Measurements from ENCODE around the gene NOXO1.
A peak's percentile ranks its signal among the peaks of the same experiment; 100 is the strongest.

Gene NOXO1

GRCh38 chr16:1975432-1976215, 5.6 kb downstream of the NOXO1 start:
- H3K4me1 Mint-ChIP-seq (ENCODE audit: low read depth in 2 of 2), result peaks cover 19 to 20% of the 10 kb centered on the region in 2 donors
- H3K27ac Mint-ChIP-seq, result no peak overlapping the region
- DNase-seq (no peak), ATAC-seq (replicated peaks) (no peak)
- H3K27me3 Mint-ChIP-seq, result peaks cover 0 to 7% of the 10 kb centered on the region in 2 donors
- peaks cover 30% of the 10 kb centered on the region for H3K36me3 Mint-ChIP-seq (ENCODE audit: insufficient read depth)
- H3K4me3 Mint-ChIP-seq, result no peak overlapping the region
- no peaks in the 10 kb centered on the region for H3K9me3 Mint-ChIP-seq

- Mint-ChIP-seq H3K27me3 (no peaks in the 10 kb centered on the region), H3K4me3 (peak overlapping the region; percentile 23 to 40), H3K27ac (no peak overlapping the region), H3K36me3 (ENCODE audit: insufficient read depth) (peaks cover 29% of the 10 kb centered on the region), H3K4me1 (ENCODE audit: low read depth in 2 of 2) (peaks cover 19 to 20% of the 10 kb centered on the region in 2 donors), H3K9me3 (no peaks in the 10 kb centered on the region)
- DNase-seq (no peak), ATAC-seq (replicated peaks) (no peak)
These were observed 6.9 kb downstream of the NOXO1 start for GRCh38 chr16:1974157-1975070.

- Mint-ChIP-seq H3K27ac (peak overlapping the region in 1 of 2 donors; percentile 98), H3K9me3 (no peaks in the 10 kb centered on the region), H3K4me1 (ENCODE audit: low read depth in 2 of 2) (peaks cover 19 to 20% of the 10 kb centered on the region in 2 donors), H3K27me3 (no peaks in the 10 kb centered on the region), H3K4me3 (peak overlapping the region; percentile 4 to 98), H3K36me3 (ENCODE audit: insufficient read depth) (peaks cover 28% of the 10 kb centered on the region)
- no peak for ATAC-seq (replicated peaks)
- no peak for DNase-seq
These were observed 7.7 kb downstream of the NOXO1 start for GRCh38 chr16:1973461-1974156.

GRCh38 chr16:1972490-1972877, 8.8 kb downstream of the NOXO1 start:
- peaks cover 26% of the 10 kb centered on the region for H3K36me3 Mint-ChIP-seq (ENCODE audit: insufficient read depth)
- H3K27ac Mint-ChIP-seq, result peak overlapping the region; percentile 98
- H3K9me3 Mint-ChIP-seq, result no peaks in the 10 kb centered on the region
- no peak for DNase-seq
- peak overlapping the region; percentile 98 for H3K4me3 Mint-ChIP-seq
- ATAC-seq (replicated peaks), result no peak
- peaks cover 19 to 20% of the 10 kb centered on the region in 2 donors for H3K4me1 Mint-ChIP-seq (ENCODE audit: low read depth in 2 of 2)
- no peaks in the 10 kb centered on the region for H3K27me3 Mint-ChIP-seq

GRCh38 chr16:1971796-1972489, 9.3 kb downstream of the NOXO1 start, which contains the start of gene TBL3:
TSS of gene TBL3 (plus strand) at chr16:1972053. CDS start at chr16:1972165, 112 bp downstream.
- DNase-seq, result peak; percentile 95 to 98 (median 98)
- Mint-ChIP-seq H3K4me1 (ENCODE audit: low read depth in 2 of 2) (peaks cover 19 to 20% of the 10 kb centered on the region in 2 donors), H3K27ac (peak within 1 kb of the TSS; percentile 98), H3K36me3 (ENCODE audit: insufficient read depth) (peaks cover 21% of the 10 kb centered on the region), H3K27me3 (no peaks in the 10 kb centered on the region), H3K4me3 (peak within 1 kb of the TSS; percentile 98), H3K9me3 (no peaks in the 10 kb centered on the region)
- ATAC-seq (replicated peaks), result peak; percentile 98

- Mint-ChIP-seq H3K36me3 (ENCODE audit: insufficient read depth) (peaks cover 38% of the 10 kb centered on the region), H3K27me3 (no peaks in the 10 kb centered on the region), H3K27ac (no peak overlapping the region), H3K4me1 (ENCODE audit: low read depth in 2 of 2) (peaks cover 39 to 40% of the 10 kb centered on the region in 2 donors), H3K4me3 (peak overlapping the region in 1 of 2 donors; percentile 17), H3K9me3 (no peaks in the 10 kb centered on the region)
- ATAC-seq (replicated peaks), result no peak
- no peak for DNase-seq
These were observed 12.9 kb downstream of the NOXO1 start for GRCh38 chr16:1968146-1968953.

- ATAC-seq (replicated peaks), result no peak
- H3K27me3 Mint-ChIP-seq, result no peaks in the 10 kb centered on the region
- peak within 1 kb of the TSS; percentile 92 to 95 for H3K4me3 Mint-ChIP-seq
- peaks cover 51% of the 10 kb centered on the region for H3K36me3 Mint-ChIP-seq (ENCODE audit: insufficient read depth)
- H3K27ac Mint-ChIP-seq, result peak within 1 kb of the TSS; percentile 98 to 99
- H3K4me1 Mint-ChIP-seq (ENCODE audit: low read depth in 2 of 2), result peaks cover 34 to 44% of the 10 kb centered on the region in 2 donors
- no peaks in the 10 kb centered on the region for H3K9me3 Mint-ChIP-seq
- DNase-seq, result no peak
These were observed 14.8 kb downstream of the NOXO1 start, which contains the start of gene RNF151 for GRCh38 chr16:1966460-1966859. TSS of gene RNF151 (plus strand) at chr16:1966856. CDS start at chr16:1966882, 26 bp downstream.

- H3K9me3 Mint-ChIP-seq, result no peaks in the 10 kb centered on the region
- H3K36me3 Mint-ChIP-seq (ENCODE audit: insufficient read depth), result peaks cover 58% of the 10 kb centered on the region
- DNase-seq (no peak), ATAC-seq (replicated peaks) (no peak)
- H3K27me3 Mint-ChIP-seq, result no peaks in the 10 kb centered on the region
- peaks cover 36 to 46% of the 10 kb centered on the region in 2 donors for H3K4me1 Mint-ChIP-seq (ENCODE audit: low read depth in 2 of 2)
- H3K4me3 Mint-ChIP-seq, result peak overlapping the region; percentile 92 to 95
- peak overlapping the region; percentile 98 to 99 for H3K27ac Mint-ChIP-seq
These were observed 15.8 kb downstream of the NOXO1 start for GRCh38 chr16:1965396-1966001.

- ATAC-seq (replicated peaks), result peak; percentile 90
- H3K27me3 Mint-ChIP-seq, result no peaks in the 10 kb centered on the region
- H3K36me3 Mint-ChIP-seq (ENCODE audit: insufficient read depth), result peaks cover 64% of the 10 kb centered on the region
These were observed 16.5 kb downstream of the NOXO1 start, which contains the start of gene RPS2 for GRCh38 chr16:1964506-1965395. TSS of gene RPS2 (minus strand) at chr16:1964826. CDS start at chr16:1964625, 201 bp downstream.

GRCh38 chr16:1963806-1964505, 17.3 kb downstream of the NOXO1 start:
- DNase-seq (peak in 2 of 3 experiments; percentile 37 to 52), ATAC-seq (replicated peaks) (peak; percentile 20)
- Mint-ChIP-seq H3K27me3 (no peaks in the 10 kb centered on the region), H3K27ac (peak overlapping the region; percentile 98 to 99), H3K4me1 (ENCODE audit: low read depth in 2 of 2) (peaks cover 43 to 53% of the 10 kb centered on the region in 2 donors), H3K9me3 (no peaks in the 10 kb centered on the region), H3K36me3 (ENCODE audit: insufficient read depth) (peaks cover 64% of the 10 kb centered on the region), H3K4me3 (peak overlapping the region; percentile 92 to 95)

More at GRCh38 chr16:1964506-1965395, 16.5 kb downstream of the NOXO1 start, which contains the start of gene RPS2:
- peak; percentile 94 to 97 (median 94) for DNase-seq
- Mint-ChIP-seq H3K9me3 (no peaks in the 10 kb centered on the region), H3K4me3 (peak within 1 kb of the TSS; percentile 92 to 95), H3K27ac (peak within 1 kb of the TSS; percentile 98 to 99), H3K4me1 (ENCODE audit: low read depth in 2 of 2) (peaks cover 43 to 53% of the 10 kb centered on the region in 2 donors)

Data from effector memory CD8-positive, alpha-beta T cell (primary cell).